Upper lobe of right lung (tissue), 1 donor: ENCODE results near the gene PPFIA2. TPM values are rescaled to one million over a fixed set of nuclear protein-coding genes. Genes with fewer than 3 reads are reported as not detected.

Experiments used
- ATAC-seq: fragments of 200-7000 bp; cut with Tn5 transposase; one replicate; pipeline ENCODE4 v1.9.1; 2020; ENCODE audit warnings: mild to moderate bottlenecking, moderate library complexity
- DNase-seq: peaks from one replicate; pipeline ENCODE4 v3.0.0-alpha.2; 2020
- H3K27ac ChIP-seq: fragments of 200-600 bp; one replicate; pipeline ENCODE4 v1.8.0; 2022
- H3K27me3 ChIP-seq: fragments of 200-600 bp; one replicate; pipeline ENCODE4 v1.8.0; 2022; ENCODE audit warnings: mild to moderate bottlenecking
- H3K36me3 ChIP-seq: fragments of 200-600 bp; one replicate; pipeline ENCODE4 v1.8.0; 2022
- H3K4me1 ChIP-seq: fragments of 200-600 bp; one replicate; pipeline ENCODE4 v1.8.0; 2022
- H3K4me3 ChIP-seq: fragments of 200-600 bp; one replicate; pipeline ENCODE4 v1.8.0; 2022; ENCODE audit warnings: mild to moderate bottlenecking
- H3K9me3 ChIP-seq: fragments of 200-600 bp; one replicate; pipeline ENCODE4 v1.8.0; 2022
- intact Hi-C: fragments of 100-400 bp; cut with DNase I; formaldehyde crosslinking; loops from one replicate; pipeline ENCODE4 v1.11.0; 2022
- total RNA-seq: library from RNA; stranded (reverse); fragmentation: NEBNext Ultra II Directional; extraction: Animal tissue kit (Norgen Biotek cat#: 25700); gene quantifications from one replicate; pipeline ENCODE4 v1.2.1, GENCODE V29; 2021
- TF ChIP-seq, protein P1 (sequence below): fragments of 200-600 bp; IDR thresholded peaks from one replicate; pipeline ENCODE4 v1.8.0; 2022; ENCODE audit warnings: antibody characterized with exemption
- donor health status: DM: no; HTN: yes; CAD: no; lungs with severe emphysema.

The PPFIA2 gene
- total RNA-seq, 1 donor from 2014 or later, result 1.4 TPM

- H3K4me1 ChIP-seq, result no peaks in the 10 kb centered on the region
- ATAC-seq (no peak), DNase-seq (no peak)
- H3K4me3 ChIP-seq, result no peak overlapping the region
- no peaks in the 10 kb centered on the region for H3K27me3 ChIP-seq
- intact Hi-C loops, result no loop called here
- H3K36me3 ChIP-seq, result no peaks in the 10 kb centered on the region
- TF ChIP-seq, protein P1, sequence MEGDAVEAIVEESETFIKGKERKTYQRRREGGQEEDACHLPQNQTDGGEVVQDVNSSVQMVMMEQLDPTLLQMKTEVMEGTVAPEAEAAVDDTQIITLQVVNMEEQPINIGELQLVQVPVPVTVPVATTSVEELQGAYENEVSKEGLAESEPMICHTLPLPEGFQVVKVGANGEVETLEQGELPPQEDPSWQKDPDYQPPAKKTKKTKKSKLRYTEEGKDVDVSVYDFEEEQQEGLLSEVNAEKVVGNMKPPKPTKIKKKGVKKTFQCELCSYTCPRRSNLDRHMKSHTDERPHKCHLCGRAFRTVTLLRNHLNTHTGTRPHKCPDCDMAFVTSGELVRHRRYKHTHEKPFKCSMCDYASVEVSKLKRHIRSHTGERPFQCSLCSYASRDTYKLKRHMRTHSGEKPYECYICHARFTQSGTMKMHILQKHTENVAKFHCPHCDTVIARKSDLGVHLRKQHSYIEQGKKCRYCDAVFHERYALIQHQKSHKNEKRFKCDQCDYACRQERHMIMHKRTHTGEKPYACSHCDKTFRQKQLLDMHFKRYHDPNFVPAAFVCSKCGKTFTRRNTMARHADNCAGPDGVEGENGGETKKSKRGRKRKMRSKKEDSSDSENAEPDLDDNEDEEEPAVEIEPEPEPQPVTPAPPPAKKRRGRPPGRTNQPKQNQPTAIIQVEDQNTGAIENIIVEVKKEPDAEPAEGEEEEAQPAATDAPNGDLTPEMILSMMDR, result no peak
- H3K27ac ChIP-seq, result no peak overlapping the region
- no peaks in the 10 kb centered on the region for H3K9me3 ChIP-seq
Observed at GRCh38 chr12:81439344-81439743, 319.8 kb downstream of the PPFIA2 start.

DNA sequence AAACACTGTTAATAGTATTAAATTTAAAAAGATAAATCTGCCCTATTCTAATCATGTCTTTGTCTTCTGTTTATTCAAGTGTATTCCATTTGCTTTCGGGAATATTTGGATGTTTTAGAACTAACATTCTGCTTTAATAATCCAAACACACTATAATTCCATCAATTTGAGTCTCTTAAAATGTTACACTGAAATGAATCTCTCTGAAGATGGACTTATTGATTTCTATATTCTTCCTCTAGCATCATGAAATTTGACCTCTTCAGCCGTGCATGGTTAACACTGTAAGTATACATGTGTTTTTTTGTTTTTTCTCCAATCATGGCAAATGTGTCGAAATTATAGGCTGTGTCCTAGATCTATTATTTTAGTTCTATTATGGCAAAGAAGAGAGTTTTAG, 342.1 kb downstream of the PPFIA2 start:
- Histone ChIP-seq H3K27ac (no peak overlapping the region), H3K4me3 (no peak overlapping the region), H3K4me1 (no peaks in the 10 kb centered on the region), H3K27me3 (no peaks in the 10 kb centered on the region), H3K9me3 (no peaks in the 10 kb centered on the region), H3K36me3 (no peaks in the 10 kb centered on the region)
- DNase-seq (no peak), ATAC-seq (no peak)
- intact Hi-C loops, result no loop called here
- TF ChIP-seq, protein P1, result no peak

- Histone ChIP-seq H3K4me3 (no peak overlapping the region), H3K9me3 (no peaks in the 10 kb centered on the region), H3K36me3 (no peaks in the 10 kb centered on the region), H3K27me3 (no peaks in the 10 kb centered on the region), H3K4me1 (no peaks in the 10 kb centered on the region), H3K27ac (no peak overlapping the region)
- intact Hi-C loops, result no loop called here
- no peak for ATAC-seq
- TF ChIP-seq, protein P1, result no peak
- no peak for DNase-seq
Observed at GRCh38 chr12:81416571-81416970, 342.6 kb downstream of the PPFIA2 start.

- Histone ChIP-seq H3K9me3 (no peaks in the 10 kb centered on the region), H3K4me1 (no peaks in the 10 kb centered on the region), H3K27me3 (no peaks in the 10 kb centered on the region), H3K27ac (no peak overlapping the region), H3K36me3 (no peaks in the 10 kb centered on the region), H3K4me3 (no peak overlapping the region)
- DNase-seq (no peak), ATAC-seq (no peak)
- TF ChIP-seq, protein P1, result no peak
- intact Hi-C loops, result no loop called here
Observed at GRCh38 chr12:81414441-81414840, 344.7 kb downstream of the PPFIA2 start.

DNA sequence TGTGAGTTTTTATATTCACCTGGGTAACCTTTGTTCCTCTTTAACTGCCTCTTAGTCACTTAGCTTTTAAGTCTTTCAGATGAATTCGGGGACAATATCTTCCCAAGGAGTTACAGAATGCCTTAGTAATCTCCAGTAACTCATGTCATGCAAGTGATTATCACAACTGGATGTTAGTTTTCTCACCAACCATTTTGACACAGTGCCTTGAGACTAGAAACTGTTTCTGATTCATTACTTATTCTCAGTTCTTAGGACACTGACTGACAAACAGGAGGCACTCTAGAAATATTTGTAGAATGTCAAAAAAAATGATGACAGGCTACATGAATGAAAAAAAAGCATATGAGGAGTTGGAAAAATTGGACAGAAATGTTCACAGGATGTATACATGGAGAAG, 346.2 kb downstream of the PPFIA2 start:
- no peaks in the 10 kb centered on the region for H3K36me3 ChIP-seq
- ATAC-seq (no peak), DNase-seq (no peak)
- TF ChIP-seq, protein P1, result no peak
- H3K4me3 ChIP-seq, result no peak overlapping the region
- H3K4me1 ChIP-seq, result no peaks in the 10 kb centered on the region
- no peak overlapping the region for H3K27ac ChIP-seq
- no peaks in the 10 kb centered on the region for H3K27me3 ChIP-seq
- H3K9me3 ChIP-seq, result no peaks in the 10 kb centered on the region
- intact Hi-C loops, result no loop called here

DNA sequence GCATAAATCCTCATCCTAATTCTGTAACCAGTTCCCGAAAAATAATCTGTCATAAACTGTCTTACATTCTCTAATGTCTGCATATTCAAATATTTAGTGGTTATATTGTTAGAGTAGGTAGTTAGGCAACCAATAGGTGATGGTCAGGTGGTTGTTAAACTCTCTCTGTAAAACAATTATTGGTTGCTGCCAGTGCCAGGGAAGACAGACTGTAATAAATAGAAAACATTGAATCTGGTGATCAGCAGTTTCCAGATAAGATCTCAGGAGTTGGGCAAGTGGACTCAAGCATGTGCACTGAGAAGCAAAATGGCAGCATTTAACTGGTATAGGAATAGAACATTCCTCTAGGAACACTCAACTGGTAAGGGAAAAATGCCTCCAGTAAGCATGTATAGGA, 355.8 kb downstream of the PPFIA2 start:
- no peak overlapping the region for H3K27ac ChIP-seq
- no peaks in the 10 kb centered on the region for H3K9me3 ChIP-seq
- ATAC-seq, result no peak

More for the DNA sequence above, 355.8 kb downstream of the PPFIA2 start:
- H3K4me1 ChIP-seq, result no peaks in the 10 kb centered on the region
- no peak for DNase-seq
- intact Hi-C loops, result no loop called here
- H3K27me3 ChIP-seq, result no peaks in the 10 kb centered on the region
- H3K36me3 ChIP-seq, result no peaks in the 10 kb centered on the region
- TF ChIP-seq, protein P1, result no peak
- no peak overlapping the region for H3K4me3 ChIP-seq
